Dendritic cell treated with granulocyte-macrophage colony-stimulating factor and Interleukin-4, amounts not matched to agents 40 ng/mL and 50 ng/mL, for 4 days (primary cell): ENCODE data around the gene GPR15.

ENCODE experiments used
- H3K27ac Mint-ChIP-seq: one replicate; pipeline ENCODE4 v1.8.0; 2022; ENCODE audit warnings: mild to moderate bottlenecking, mixed read lengths
- H3K27me3 Mint-ChIP-seq: one replicate; pipeline ENCODE4 v1.8.0; 2022; ENCODE audit warnings: mild to moderate bottlenecking, mixed read lengths
- H3K36me3 Mint-ChIP-seq: one replicate; pipeline ENCODE4 v1.8.0; 2022; ENCODE audit warnings: low read depth, mixed read lengths
- H3K4me1 Mint-ChIP-seq: one replicate; pipeline ENCODE4 v1.8.0; 2022; ENCODE audit warnings: low read depth, mixed read lengths
- H3K4me3 Mint-ChIP-seq: one replicate; pipeline ENCODE4 v1.8.0; 2022; ENCODE audit warnings: mild to moderate bottlenecking, moderate library complexity, mixed read lengths
- H3K9me3 Mint-ChIP-seq: one replicate; pipeline ENCODE4 v1.8.0; 2022; ENCODE audit warnings: mixed read lengths
- intact Hi-C: fragments of 100-400 bp; cut with micrococcal nuclease; formaldehyde crosslinking; loops from one replicate; pipeline ENCODE4 v1.15.0; 2022

Gene GPR15

GRCh38 chr3:98531622-98532274, at the start of gene GPR15:
Gene GPR15 (plus strand): TSS chr3:98531978. CDS start chr3:98532034, 56 bp downstream.
- no peaks in the 10 kb centered on the region for H3K36me3 Mint-ChIP-seq
- no peak within 1 kb of the TSS for H3K4me3 Mint-ChIP-seq
- intact Hi-C loops = no loop called here
- no peak within 1 kb of the TSS for H3K27ac Mint-ChIP-seq
- no peaks in the 10 kb centered on the region for H3K9me3 Mint-ChIP-seq
- H3K27me3 Mint-ChIP-seq = peaks cover 5% of the 10 kb centered on the region
- H3K4me1 Mint-ChIP-seq = peaks cover 7% of the 10 kb centered on the region

DNA sequence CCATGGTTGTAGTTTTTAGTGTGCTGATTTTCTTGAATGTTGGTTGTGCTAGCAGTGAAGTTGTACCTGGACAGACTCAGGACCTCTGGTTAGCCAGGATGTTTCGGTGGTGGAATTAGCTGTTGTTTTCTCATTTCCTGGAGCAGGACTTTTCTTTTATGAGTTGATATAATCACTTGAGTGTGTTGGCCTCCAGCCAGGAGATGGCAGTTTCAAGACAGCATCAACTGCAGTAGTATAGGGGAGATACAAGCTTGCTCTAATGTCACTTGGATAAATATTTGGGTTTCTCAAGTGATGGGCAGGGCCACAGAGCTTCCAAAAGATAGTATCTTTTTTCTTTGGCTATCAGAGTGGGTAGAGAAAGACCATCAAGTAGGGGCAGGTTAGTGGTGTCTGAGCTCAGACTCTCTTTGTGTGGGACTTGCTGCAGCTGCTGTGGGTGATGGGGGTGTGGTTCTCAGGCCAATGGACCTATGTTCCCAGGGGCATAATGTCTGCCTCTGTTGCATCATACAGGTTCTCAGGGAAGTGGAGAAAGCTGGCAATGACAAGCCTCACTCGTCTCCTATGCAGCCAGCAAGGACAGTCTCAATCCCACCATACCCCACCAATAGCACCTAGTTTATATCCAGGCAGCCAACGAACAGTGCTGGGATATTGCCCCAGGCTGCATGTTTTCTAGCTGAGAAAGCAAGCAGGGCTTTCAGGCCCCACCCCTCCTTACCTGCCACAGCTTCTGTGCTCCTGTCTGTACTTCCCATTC, 48.9 kb upstream of the GPR15 start:
- H3K27ac Mint-ChIP-seq = no peak overlapping the region
- H3K9me3 Mint-ChIP-seq = peaks cover 43% of the 10 kb centered on the region
- H3K4me3 Mint-ChIP-seq = no peak overlapping the region
- intact Hi-C loops = no loop called here
- peaks cover 1% of the 10 kb centered on the region for H3K27me3 Mint-ChIP-seq
- H3K36me3 Mint-ChIP-seq = no peaks in the 10 kb centered on the region
- no peaks in the 10 kb centered on the region for H3K4me1 Mint-ChIP-seq

DNA sequence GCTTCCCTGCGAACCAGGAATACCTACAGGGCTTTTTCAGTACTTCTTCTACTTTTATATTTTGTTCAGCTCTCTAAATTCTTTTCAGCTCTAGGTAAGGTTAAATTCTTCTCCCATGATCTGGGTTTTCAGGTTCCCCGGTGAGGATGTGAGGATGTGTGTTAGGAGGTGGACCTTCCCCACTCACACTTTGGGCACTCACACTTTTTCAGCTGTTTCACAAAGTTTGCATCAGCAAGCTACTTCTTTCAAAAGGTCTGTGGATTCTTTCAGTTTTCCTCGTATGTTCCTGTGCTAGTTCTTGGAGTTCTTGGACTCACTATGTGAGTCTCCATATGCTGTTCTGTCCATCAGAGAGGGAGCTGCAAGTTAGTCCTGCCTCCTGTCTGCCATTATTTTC, 48.2 kb upstream of the GPR15 start:
- intact Hi-C loops = no loop called here
- H3K36me3 Mint-ChIP-seq = no peaks in the 10 kb centered on the region
- no peak overlapping the region for H3K4me3 Mint-ChIP-seq
- peaks cover 1% of the 10 kb centered on the region for H3K27me3 Mint-ChIP-seq
- H3K9me3 Mint-ChIP-seq = peaks cover 50% of the 10 kb centered on the region
- H3K27ac Mint-ChIP-seq = no peak overlapping the region
- no peaks in the 10 kb centered on the region for H3K4me1 Mint-ChIP-seq

- intact Hi-C loops = no loop called here
- Mint-ChIP-seq H3K4me3 (no peak within 1 kb of the TSS), H3K27me3 (peaks cover 1% of the 10 kb centered on the region), H3K9me3 (no peaks in the 10 kb centered on the region), H3K27ac (no peak within 1 kb of the TSS), H3K4me1 (no peaks in the 10 kb centered on the region), H3K36me3 (no peaks in the 10 kb centered on the region)
Observed at GRCh38 chr3:98497381-98497780, 34.4 kb upstream of the GPR15 start, which contains the start of gene OR5K2. Gene OR5K2 (plus strand): TSS chr3:98497681. CDS start chr3:98497681, 0 bp downstream.

DNA sequence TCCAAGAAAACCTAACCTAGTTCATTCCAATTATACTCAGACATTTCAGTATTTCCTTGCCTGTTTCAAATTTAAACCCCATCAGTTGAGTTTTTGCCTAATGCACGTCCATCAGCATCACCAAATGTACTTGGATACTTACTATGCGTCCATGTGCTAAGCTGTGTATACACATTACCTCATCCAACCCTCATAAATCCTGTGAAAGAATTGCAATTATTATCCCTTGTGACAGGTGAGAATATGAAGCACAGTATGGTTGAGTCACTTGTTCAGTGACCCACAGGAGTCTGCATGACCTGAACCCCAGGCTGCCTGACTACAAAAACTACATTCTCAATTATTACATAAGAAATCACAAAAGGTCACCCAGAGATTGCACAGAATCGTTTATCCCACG, 31.8 kb upstream of the GPR15 start:
- H3K27me3 Mint-ChIP-seq = no peaks in the 10 kb centered on the region
- intact Hi-C loops = no loop called here
- H3K9me3 Mint-ChIP-seq = no peaks in the 10 kb centered on the region
- no peak overlapping the region for H3K4me3 Mint-ChIP-seq
- no peaks in the 10 kb centered on the region for H3K36me3 Mint-ChIP-seq
- H3K27ac Mint-ChIP-seq = no peak overlapping the region
- H3K4me1 Mint-ChIP-seq = no peaks in the 10 kb centered on the region

DNA sequence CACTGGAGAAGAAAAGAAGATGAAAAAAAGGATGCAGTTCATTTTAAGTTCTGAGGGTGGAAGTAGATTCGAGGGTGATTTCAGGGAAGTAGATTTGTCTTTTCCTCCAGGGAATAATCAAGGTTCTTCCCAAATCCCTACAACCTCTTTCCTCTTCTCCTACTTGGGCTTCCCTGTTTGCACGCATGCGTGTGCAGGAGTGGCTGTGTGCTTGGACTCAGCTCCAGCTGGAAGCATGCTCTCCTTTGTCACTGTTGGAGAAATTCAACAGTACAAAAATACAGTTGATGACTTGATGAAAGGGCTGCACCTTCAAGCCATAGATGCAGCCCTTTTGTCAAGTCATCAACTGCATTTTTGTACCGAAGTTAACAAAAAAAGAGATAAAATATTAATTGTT, 30.5 kb upstream of the GPR15 start:
- H3K4me3 Mint-ChIP-seq = no peak overlapping the region
- intact Hi-C loops = no loop called here
- H3K4me1 Mint-ChIP-seq = no peaks in the 10 kb centered on the region
- H3K27ac Mint-ChIP-seq = no peak overlapping the region
- no peaks in the 10 kb centered on the region for H3K9me3 Mint-ChIP-seq
- H3K36me3 Mint-ChIP-seq = no peaks in the 10 kb centered on the region
- no peaks in the 10 kb centered on the region for H3K27me3 Mint-ChIP-seq

DNA sequence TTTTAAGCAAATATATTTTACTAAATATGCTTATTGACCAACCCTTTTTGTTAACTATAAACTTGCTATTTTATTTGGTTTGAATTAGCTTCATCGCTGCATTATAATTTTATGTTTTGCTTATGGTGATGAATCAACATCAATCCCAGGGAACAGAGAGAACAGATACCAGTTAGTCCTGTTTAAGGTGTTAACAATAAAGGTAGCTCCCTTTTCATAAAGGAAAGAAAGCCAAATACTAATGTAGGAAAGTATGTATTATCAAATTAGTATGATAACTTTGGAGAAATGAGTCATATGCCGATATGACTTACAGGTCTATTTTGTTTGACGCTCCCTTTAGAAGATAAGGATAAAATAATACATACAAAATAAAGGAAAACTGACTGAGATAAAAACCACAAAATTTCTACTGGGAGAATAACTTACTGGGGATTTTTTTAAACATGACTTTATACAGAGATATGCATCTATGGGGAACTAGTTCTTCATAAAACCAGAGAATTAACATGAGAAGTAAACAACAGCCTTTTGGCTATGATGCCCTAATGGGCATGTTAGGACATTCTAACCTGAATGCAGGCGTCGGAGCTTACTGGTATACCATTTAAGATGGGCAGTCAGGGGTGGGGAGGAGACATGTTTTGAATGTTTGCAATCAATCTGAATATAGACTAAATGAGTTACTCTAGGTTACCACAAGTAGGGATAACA, 29.8 kb upstream of the GPR15 start:
- no peaks in the 10 kb centered on the region for H3K9me3 Mint-ChIP-seq
- no peak overlapping the region for H3K27ac Mint-ChIP-seq
- H3K36me3 Mint-ChIP-seq = no peaks in the 10 kb centered on the region
- no peaks in the 10 kb centered on the region for H3K4me1 Mint-ChIP-seq
- no peaks in the 10 kb centered on the region for H3K27me3 Mint-ChIP-seq
- intact Hi-C loops = no loop called here
- no peak overlapping the region for H3K4me3 Mint-ChIP-seq

GRCh38 chr3:98504539-98504938, 27.2 kb upstream of the GPR15 start:
- Mint-ChIP-seq H3K4me1 (no peaks in the 10 kb centered on the region), H3K4me3 (no peak overlapping the region), H3K27ac (no peak overlapping the region), H3K27me3 (no peaks in the 10 kb centered on the region), H3K36me3 (peaks cover 6% of the 10 kb centered on the region), H3K9me3 (no peaks in the 10 kb centered on the region)
- intact Hi-C loops = no loop called here

DNA sequence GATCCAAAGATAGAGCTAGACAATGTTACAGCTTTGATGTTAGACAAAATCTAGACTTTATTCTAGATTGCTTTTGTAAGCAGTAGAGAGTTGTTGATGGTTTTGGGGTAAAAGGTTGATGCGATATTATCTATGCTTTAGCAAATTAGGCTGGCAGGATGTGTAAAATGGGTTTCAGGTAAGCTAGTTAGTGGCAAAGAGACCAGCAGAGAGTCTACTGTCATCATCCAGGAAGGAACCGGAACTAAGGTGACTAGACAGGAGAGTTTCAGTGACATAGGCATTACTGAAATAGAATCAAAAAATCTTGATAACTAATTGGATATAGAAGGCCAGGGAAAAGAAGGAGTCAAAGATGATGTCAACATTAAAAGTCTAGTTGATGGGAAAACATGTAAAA, 23.2 kb upstream of the GPR15 start:
- no peaks in the 10 kb centered on the region for H3K27me3 Mint-ChIP-seq
- no peak overlapping the region for H3K4me3 Mint-ChIP-seq
- no peak overlapping the region for H3K27ac Mint-ChIP-seq
- H3K36me3 Mint-ChIP-seq = peaks cover 25% of the 10 kb centered on the region
- intact Hi-C loops = no loop called here
- H3K9me3 Mint-ChIP-seq = no peaks in the 10 kb centered on the region
- H3K4me1 Mint-ChIP-seq = no peaks in the 10 kb centered on the region

DNA sequence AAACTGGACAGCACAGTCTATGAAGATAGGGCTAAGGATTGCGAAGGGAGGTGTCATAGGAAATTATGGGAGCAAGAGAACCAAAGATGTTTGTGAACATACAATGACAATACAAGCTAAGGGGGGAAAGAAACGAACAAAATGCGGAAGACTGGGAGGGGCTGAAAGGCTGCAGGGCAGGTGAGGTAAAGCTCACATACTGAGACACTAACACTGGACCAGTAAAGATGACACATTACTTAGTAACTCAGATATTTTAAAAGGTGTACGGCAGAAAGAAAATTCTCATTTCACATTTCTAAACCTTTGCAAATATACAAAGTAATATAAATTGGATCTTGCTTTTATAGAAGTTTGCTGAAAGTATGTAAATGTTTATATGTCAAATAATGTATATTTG, 19.2 kb upstream of the GPR15 start:
- Mint-ChIP-seq H3K27me3 (no peaks in the 10 kb centered on the region), H3K9me3 (no peaks in the 10 kb centered on the region), H3K27ac (no peak overlapping the region), H3K4me3 (no peak overlapping the region), H3K36me3 (peaks cover 48% of the 10 kb centered on the region), H3K4me1 (no peaks in the 10 kb centered on the region)
- intact Hi-C loops = no loop called here

DNA sequence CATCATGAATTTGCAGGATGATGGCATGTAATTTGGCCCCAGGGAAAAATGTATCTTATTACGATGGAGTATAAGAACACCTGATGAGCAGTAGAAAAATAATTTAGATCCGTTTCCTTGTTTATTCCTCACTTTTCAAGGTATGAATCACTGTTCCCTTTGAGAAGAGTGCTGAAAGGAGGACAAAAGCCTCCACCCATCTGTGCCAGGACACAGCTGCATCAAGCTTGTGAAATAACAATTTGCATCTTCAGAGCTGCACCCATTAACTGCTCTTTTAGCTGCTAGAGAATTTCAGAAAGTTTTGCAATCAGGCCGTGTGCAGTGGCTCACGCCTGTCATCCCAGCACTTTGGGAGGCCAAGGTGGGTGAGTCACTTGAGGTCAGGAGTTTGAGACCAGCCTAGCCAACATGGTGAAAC, 18.7 kb upstream of the GPR15 start:
- Mint-ChIP-seq H3K27me3 (no peaks in the 10 kb centered on the region), H3K4me3 (no peak overlapping the region), H3K27ac (no peak overlapping the region), H3K36me3 (peaks cover 49% of the 10 kb centered on the region), H3K9me3 (no peaks in the 10 kb centered on the region), H3K4me1 (no peaks in the 10 kb centered on the region)
- intact Hi-C loops = no loop called here

GRCh38 chr3:98513736-98514135, 18.0 kb upstream of the GPR15 start:
- Mint-ChIP-seq H3K9me3 (no peaks in the 10 kb centered on the region), H3K36me3 (peaks cover 56% of the 10 kb centered on the region), H3K27me3 (no peaks in the 10 kb centered on the region), H3K27ac (no peak overlapping the region), H3K4me1 (peaks cover under 1% of the 10 kb centered on the region), H3K4me3 (no peak overlapping the region)
- intact Hi-C loops = no loop called here

GRCh38 chr3:98514948-98515347, 16.8 kb upstream of the GPR15 start:
- H3K36me3 Mint-ChIP-seq = peaks cover 68% of the 10 kb centered on the region
- H3K4me3 Mint-ChIP-seq = no peak overlapping the region
- H3K4me1 Mint-ChIP-seq = peaks cover 13% of the 10 kb centered on the region
- no peaks in the 10 kb centered on the region for H3K27me3 Mint-ChIP-seq
- no peak overlapping the region for H3K27ac Mint-ChIP-seq
- H3K9me3 Mint-ChIP-seq = no peaks in the 10 kb centered on the region
- intact Hi-C loops = no loop called here

- no peak overlapping the region for H3K27ac Mint-ChIP-seq
- intact Hi-C loops = no loop called here
Observed at GRCh38 chr3:98518816-98519215, 13.0 kb upstream of the GPR15 start.

More at GRCh38 chr3:98518816-98519215, 13.0 kb upstream of the GPR15 start:
- peaks cover 74% of the 10 kb centered on the region for H3K36me3 Mint-ChIP-seq
- no peaks in the 10 kb centered on the region for H3K27me3 Mint-ChIP-seq
- no peak overlapping the region for H3K4me3 Mint-ChIP-seq
- H3K4me1 Mint-ChIP-seq = peaks cover 35% of the 10 kb centered on the region
- no peaks in the 10 kb centered on the region for H3K9me3 Mint-ChIP-seq
